Osteocyte (in vitro differentiated cells): ENCODE measurements around the gene CCL3. TPM values are rescaled to one million over a fixed set of nuclear protein-coding genes. Genes with fewer than 3 reads are reported as not detected.

ENCODE experiments used
- DNase-seq: peaks from one replicate; pipeline ENCODE4 v3.0.0; 2021; ENCODE audit warnings: mixed read lengths; ENCODE audit not compliant: unreplicated experiment; ENCODE audit errors: extremely low spot score
- H3K27ac Mint-ChIP-seq: one replicate; pipeline ENCODE4 v1.8.0; 2021; ENCODE audit warnings: mild to moderate bottlenecking, mixed read lengths; ENCODE audit not compliant: unreplicated experiment
- H3K27me3 Mint-ChIP-seq: one replicate; pipeline ENCODE4 v1.8.0; 2021; ENCODE audit warnings: mixed read lengths; ENCODE audit not compliant: unreplicated experiment
- H3K36me3 Mint-ChIP-seq: one replicate; pipeline ENCODE4 v1.8.0; 2021; ENCODE audit warnings: mixed read lengths; ENCODE audit not compliant: unreplicated experiment
- H3K4me1 Mint-ChIP-seq: one replicate; pipeline ENCODE4 v1.8.0; 2021; ENCODE audit warnings: mixed read lengths; ENCODE audit not compliant: unreplicated experiment
- H3K4me3 Mint-ChIP-seq: one replicate; pipeline ENCODE4 v1.8.0; 2021; ENCODE audit warnings: mild to moderate bottlenecking, moderate library complexity, mixed read lengths; ENCODE audit not compliant: unreplicated experiment
- H3K9me3 Mint-ChIP-seq: one replicate; pipeline ENCODE4 v1.8.0; 2021; ENCODE audit warnings: mixed read lengths; ENCODE audit not compliant: unreplicated experiment
- CTCF ChIP-seq: fragments of 200-600 bp; sonication (generic); IDR thresholded peaks from 2 replicates; pipeline ENCODE4 v1.5.0; 2021; ENCODE audit warnings: antibody characterized with exemption, mild to moderate bottlenecking, moderate library complexity
- total RNA-seq: library from RNA; stranded (reverse); gene quantifications from 2 replicates; pipeline ENCODE4 v1.2.1, GENCODE V29; 2021

CCL3 gene
- total RNA-seq, 1 donor from 2014 or later: not detected

GRCh38 chr17:36066365-36066985, 23.5 kb downstream of the CCL3 start:
- Mint-ChIP-seq H3K4me3 (no peak overlapping the region), H3K4me1 (no peaks in the 10 kb centered on the region), H3K9me3 (no peaks in the 10 kb centered on the region), H3K36me3 (no peaks in the 10 kb centered on the region), H3K27me3 (peaks cover 8% of the 10 kb centered on the region), H3K27ac (no peak overlapping the region)
- TF ChIP-seq CTCF: no peak
- no peak for DNase-seq

GRCh38 chr17:36063786-36064541, 26.0 kb downstream of the CCL3 start, which contains the start of gene CCL18:
Gene CCL18 (plus strand): TSS chr17:36064272. CDS start chr17:36064343, 71 bp downstream.
- Mint-ChIP-seq H3K27me3 (peaks cover 5% of the 10 kb centered on the region), H3K9me3 (no peaks in the 10 kb centered on the region), H3K36me3 (no peaks in the 10 kb centered on the region), H3K4me3 (no peak within 1 kb of the TSS), H3K4me1 (no peaks in the 10 kb centered on the region), H3K27ac (no peak within 1 kb of the TSS)
- TF ChIP-seq CTCF: no peak
- no peak for DNase-seq

- no peaks in the 10 kb centered on the region for H3K9me3 Mint-ChIP-seq
- TF ChIP-seq CTCF: no peak
- H3K27me3 Mint-ChIP-seq: peaks cover 3% of the 10 kb centered on the region
Observed at GRCh38 chr17:36060816-36061215, 29.1 kb downstream of the CCL3 start.

GRCh38 chr17:36059406-36059805, 30.5 kb downstream of the CCL3 start:
- no peaks in the 10 kb centered on the region for H3K4me1 Mint-ChIP-seq

More at GRCh38 chr17:36060816-36061215, 29.1 kb downstream of the CCL3 start:
- Mint-ChIP-seq H3K4me3 (no peak overlapping the region), H3K27ac (no peak overlapping the region), H3K4me1 (no peaks in the 10 kb centered on the region), H3K36me3 (no peaks in the 10 kb centered on the region)
- DNase-seq: no peak

More at GRCh38 chr17:36059406-36059805, 30.5 kb downstream of the CCL3 start:
- Mint-ChIP-seq H3K4me3 (no peak overlapping the region), H3K9me3 (no peaks in the 10 kb centered on the region), H3K36me3 (no peaks in the 10 kb centered on the region), H3K27me3 (peaks cover 2% of the 10 kb centered on the region), H3K27ac (no peak overlapping the region)
- no peak for DNase-seq
- TF ChIP-seq CTCF: no peak
